Breast epithelium (tissue), 3 donors: ENCODE results near the gene FICD.

ENCODE experiments used
- POLR2A ChIP-seq: fragments of 450-650 bp; IDR thresholded peaks from one replicate; pipeline ENCODE4 v1.6.1; 2016; ENCODE audit warnings: antibody characterized with exemption, mild to moderate bottlenecking, moderate library complexity
- POLR2AphosphoS5 ChIP-seq, 3 donors: sonication (generic); formaldehyde crosslinking; IDR thresholded peaks; one replicate each; pipeline ENCODE4 v1.6.1; 2017; ENCODE audit warnings: antibody characterized with exemption in 3 of 3
- TF ChIP-seq, protein P1 (sequence below), 3 donors: fragments of 450-650 bp; IDR thresholded peaks; one replicate each; pipeline ENCODE4 v1.5.1; 2016 to 2017; ENCODE audit warnings: antibody characterized with exemption in 3 of 3, mild to moderate bottlenecking in 3 of 3, moderate library complexity in 3 of 3

DNA sequence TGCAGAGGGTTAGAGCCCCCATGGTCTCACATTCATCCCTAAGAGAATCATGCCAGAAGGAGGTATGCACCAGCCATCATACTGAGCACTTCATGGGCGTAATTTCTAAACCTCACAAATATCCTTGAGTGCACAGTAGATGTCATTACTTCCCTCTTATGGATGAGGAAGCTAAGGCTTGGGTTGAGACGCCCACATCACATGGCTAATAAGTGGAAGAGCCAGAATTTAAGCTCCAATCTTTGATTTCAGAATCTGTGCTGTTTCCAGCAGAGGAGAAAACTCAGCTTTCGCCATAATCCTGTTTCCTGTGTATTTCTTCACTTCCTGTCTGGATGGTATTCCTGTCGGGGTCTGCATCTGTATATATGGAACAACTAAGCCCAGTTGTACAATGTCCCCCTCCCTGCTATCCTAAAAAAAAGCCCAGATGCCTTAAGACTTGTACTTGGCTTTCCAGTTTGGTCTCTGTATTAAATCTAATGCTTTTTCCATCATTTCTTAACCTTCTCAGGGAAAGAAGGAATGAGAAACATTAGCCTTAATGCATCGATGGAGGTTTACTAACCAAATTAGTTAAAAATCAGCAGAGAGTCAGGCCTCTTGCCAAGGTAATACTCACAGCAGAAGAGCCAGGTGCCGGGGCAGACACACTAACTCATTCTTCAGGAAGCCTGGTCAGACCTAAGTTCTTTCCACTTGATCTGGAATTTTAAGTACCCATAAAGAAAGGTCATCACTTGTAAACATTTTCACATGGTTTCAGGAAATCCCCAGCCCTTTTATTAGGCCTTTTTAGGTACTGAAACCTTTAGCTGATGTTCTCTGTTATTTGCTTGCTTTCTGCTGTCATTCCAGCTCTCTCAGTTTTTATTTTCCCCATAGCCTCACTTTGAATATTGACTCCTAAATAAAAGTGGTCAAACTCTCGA is 52.6 kb downstream of the FICD start:
- TF ChIP-seq, protein P1, sequence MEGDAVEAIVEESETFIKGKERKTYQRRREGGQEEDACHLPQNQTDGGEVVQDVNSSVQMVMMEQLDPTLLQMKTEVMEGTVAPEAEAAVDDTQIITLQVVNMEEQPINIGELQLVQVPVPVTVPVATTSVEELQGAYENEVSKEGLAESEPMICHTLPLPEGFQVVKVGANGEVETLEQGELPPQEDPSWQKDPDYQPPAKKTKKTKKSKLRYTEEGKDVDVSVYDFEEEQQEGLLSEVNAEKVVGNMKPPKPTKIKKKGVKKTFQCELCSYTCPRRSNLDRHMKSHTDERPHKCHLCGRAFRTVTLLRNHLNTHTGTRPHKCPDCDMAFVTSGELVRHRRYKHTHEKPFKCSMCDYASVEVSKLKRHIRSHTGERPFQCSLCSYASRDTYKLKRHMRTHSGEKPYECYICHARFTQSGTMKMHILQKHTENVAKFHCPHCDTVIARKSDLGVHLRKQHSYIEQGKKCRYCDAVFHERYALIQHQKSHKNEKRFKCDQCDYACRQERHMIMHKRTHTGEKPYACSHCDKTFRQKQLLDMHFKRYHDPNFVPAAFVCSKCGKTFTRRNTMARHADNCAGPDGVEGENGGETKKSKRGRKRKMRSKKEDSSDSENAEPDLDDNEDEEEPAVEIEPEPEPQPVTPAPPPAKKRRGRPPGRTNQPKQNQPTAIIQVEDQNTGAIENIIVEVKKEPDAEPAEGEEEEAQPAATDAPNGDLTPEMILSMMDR (IDR thresholded peaks at IDR 0.05): no peak
- TF ChIP-seq POLR2AphosphoS5 (IDR thresholded peaks at IDR 0.05): no peak
- no peak for TF ChIP-seq POLR2A
